Neural cell (in vitro differentiated cells): Measurements from ENCODE around the gene ZNF672. TPM values are rescaled to one million over a fixed set of nuclear protein-coding genes. Genes with fewer than 3 reads are reported as not detected.

ENCODE experiments used
- H2AFZ ChIP-seq: fragments of 200-600, 300-800 bp; sonication (generic), shearing (Covaris generic); 2 replicates; pipeline ENCODE4 v1.6.0; 2014; ENCODE audit warnings: low read depth, mild to moderate bottlenecking, antibody characterized with exemption, low read length, moderate library complexity
- H3F3A ChIP-seq: fragments of 200-600 bp; shearing (Covaris generic); 2 replicates; pipeline ENCODE4 v1.6.1; 2016; ENCODE audit warnings: mild to moderate bottlenecking, moderate library complexity, mixed read lengths, antibody characterized with exemption, low read length; ENCODE audit not compliant: insufficient read depth, poor library complexity, severe bottlenecking
- H3K27ac ChIP-seq: fragments of 200-600, 300-800 bp; sonication (generic), shearing (Covaris generic); 2 replicates; pipeline ENCODE4 v1.5.1; 2014; ENCODE audit warnings: mild to moderate bottlenecking, low read length, moderate library complexity
- H3K27me3 ChIP-seq: fragments of 300-800, 200-600 bp; sonication (generic), shearing (Covaris generic); 2 replicates; pipeline ENCODE4 v1.6.0; 2014; ENCODE audit warnings: mild to moderate bottlenecking, low read depth, low read length, moderate library complexity; ENCODE audit not compliant: insufficient read depth
- H3K36me3 ChIP-seq: fragments of 300-800, 200-600 bp; sonication (generic), shearing (Covaris generic); 2 replicates; pipeline ENCODE4 v1.5.1; 2014; ENCODE audit warnings: mild to moderate bottlenecking, antibody characterized with exemption, low read length, moderate library complexity; ENCODE audit not compliant: insufficient read depth
- H3K4me2 ChIP-seq: fragments of 300-800, 200-600 bp; sonication (generic), shearing (Covaris generic); 2 replicates; pipeline ENCODE4 v1.6.0; 2014; ENCODE audit warnings: mild to moderate bottlenecking, low read length
- H3K4me3 ChIP-seq: fragments of 300-800, 200-600 bp; sonication (generic), shearing (Covaris generic); 2 replicates; pipeline ENCODE4 v1.5.1; 2014; ENCODE audit warnings: mild to moderate bottlenecking, low read length, moderate library complexity
- H3K79me2 ChIP-seq: fragments of 200-600 bp; shearing (Covaris generic); replicated peaks from 2 replicates; pipeline ENCODE4 v1.6.0; 2014; ENCODE audit warnings: mild to moderate bottlenecking, low read length, moderate library complexity; ENCODE audit not compliant: insufficient read depth
- H3K9ac ChIP-seq: fragments of 300-800, 200-600 bp; sonication (generic), shearing (Covaris generic); 2 replicates; pipeline ENCODE4 v1.6.1; 2016; ENCODE audit warnings: mild to moderate bottlenecking, low read length, mixed read lengths
- H3K9me2 ChIP-seq: fragments of 200-600 bp; shearing (Covaris generic); 2 replicates; pipeline ENCODE4 v1.6.1; 2016; ENCODE audit warnings: mild to moderate bottlenecking, low read length, mixed read lengths; ENCODE audit not compliant: insufficient read depth
- H3K9me3 ChIP-seq: fragments of 200-600, 300-800 bp; sonication (generic), shearing (Covaris generic); 2 replicates; pipeline ENCODE4 v1.6.1; 2016; ENCODE audit warnings: mild to moderate bottlenecking, mixed run types, low read length, moderate library complexity, mixed read lengths
- H4K20me1 ChIP-seq: fragments of 200-600 bp; shearing (Covaris generic); 2 replicates; pipeline ENCODE4 v1.6.1; 2016; ENCODE audit warnings: mild to moderate bottlenecking, mixed run types; ENCODE audit not compliant: insufficient read depth
- CTCF ChIP-seq: fragments of 450-650 bp; IDR thresholded peaks from 2 replicates; pipeline ENCODE4 v1.5.1; 2014; ENCODE audit warnings: antibody characterized with exemption, mild to moderate bottlenecking, moderate library complexity; ENCODE audit not compliant: poor library complexity, severe bottlenecking
- EP300 ChIP-seq: fragments of 450-650 bp; conservative IDR thresholded peaks from 2 replicates; pipeline ENCODE4 v1.6.1; 2014; ENCODE audit warnings: antibody characterized with exemption, mild to moderate bottlenecking, moderate library complexity; ENCODE audit not compliant: poor library complexity, severe bottlenecking
- EZH2 ChIP-seq: fragments of 200-600, 300-800 bp; shearing (Covaris generic), sonication (generic); IDR thresholded peaks from 2 replicates; pipeline ENCODE4 v1.6.1; 2014; ENCODE audit warnings: antibody characterized with exemption, low read length, borderline replicate concordance, mild to moderate bottlenecking; ENCODE audit not compliant: insufficient read depth, poor library complexity, severe bottlenecking
- MXI1 ChIP-seq: fragments of 450-650 bp; conservative IDR thresholded peaks from 2 replicates; pipeline ENCODE4 v1.6.1; 2014; ENCODE audit warnings: antibody characterized with exemption, mild to moderate bottlenecking; ENCODE audit not compliant: poor library complexity, severe bottlenecking
- POLR2AphosphoS5 ChIP-seq: IDR thresholded peaks from 2 replicates; pipeline ENCODE4 v1.6.1; 2012
- RAD21 ChIP-seq: fragments of 450-650 bp; conservative IDR thresholded peaks from 2 replicates; pipeline ENCODE4 v1.6.1; 2014; ENCODE audit warnings: antibody characterized with exemption, mild to moderate bottlenecking, moderate library complexity
- SMC3 ChIP-seq: fragments of 450-650 bp; conservative IDR thresholded peaks from 2 replicates; pipeline ENCODE4 v1.6.1; 2014; ENCODE audit warnings: antibody characterized with exemption, mild to moderate bottlenecking, moderate library complexity; ENCODE audit not compliant: poor library complexity
- TAF1 ChIP-seq: IDR thresholded peaks from 2 replicates; pipeline ENCODE4 v1.6.1; 2012; ENCODE audit warnings: low read depth
- polyA plus RNA-seq: library from polyadenylated mRNA; depleted of rRNA; stranded (reverse); fragments of >200 nt; gene quantifications from 2 replicates; pipeline ENCODE4 v1.2.3, GENCODE V29; 2014
- small RNA-seq, 3 experiments: library from RNA; depleted of rRNA; stranded (forward); fragments of <200 nt; gene quantifications; one replicate each; pipeline ENCODE3, GENCODE V24; 2012
- TF ChIP-seq, protein P1 (sequence below): IDR thresholded peaks from 2 replicates; pipeline ENCODE4 v1.6.1; 2012; ENCODE audit warnings: borderline replicate concordance

ZNF672 gene
- polyA plus RNA-seq, 1 donor from 2014 or later: 22.9 TPM

DNA sequence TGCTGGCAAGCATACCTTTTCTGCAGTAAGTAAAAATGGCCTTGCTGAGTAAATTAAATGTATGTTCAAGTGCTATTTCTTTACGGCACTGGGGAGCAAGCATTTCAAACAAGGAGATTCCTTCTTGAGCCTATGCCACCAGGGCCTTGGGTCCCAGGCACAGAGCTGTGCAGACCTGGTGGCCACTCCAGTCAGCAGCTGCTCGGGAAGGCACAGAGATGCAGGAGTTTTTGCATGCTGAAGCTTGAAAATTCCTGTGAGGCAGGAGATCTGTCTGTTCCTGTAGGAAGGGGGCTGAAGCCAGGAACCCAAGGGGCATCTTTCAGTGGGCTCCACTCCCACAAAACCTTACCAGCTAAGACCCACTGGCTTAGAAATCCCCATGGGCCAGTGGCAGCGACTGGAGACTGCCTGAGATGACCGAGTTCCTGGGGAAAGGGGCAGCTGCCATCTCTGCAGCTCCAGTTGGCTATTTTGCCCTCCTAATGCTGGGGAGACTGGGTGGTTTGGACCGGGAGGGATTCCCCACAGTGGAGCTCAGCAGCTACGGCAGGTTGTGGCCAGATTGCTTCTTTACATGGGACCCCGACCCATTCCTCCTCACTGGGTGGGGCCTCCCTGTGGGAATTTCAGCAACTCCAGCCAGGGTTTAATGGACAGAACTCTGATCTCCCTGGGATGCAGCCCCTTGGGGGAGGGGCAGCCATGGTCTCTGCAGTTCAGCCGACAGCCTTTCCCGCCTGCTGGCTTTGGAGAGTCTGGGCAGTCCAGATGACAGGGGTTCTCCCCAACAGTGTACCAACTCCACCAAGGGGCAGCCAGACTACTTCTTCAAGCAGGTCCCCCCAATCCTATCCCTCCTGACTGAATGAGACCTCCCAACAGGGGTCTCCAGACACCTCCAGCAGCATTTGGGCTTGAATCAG is 59.7 kb downstream of the ZNF672 start:
- H3K27me3 ChIP-seq: no peaks in the 10 kb centered on the region
- H3K4me2 ChIP-seq: no peak overlapping the region
- no peaks in the 10 kb centered on the region for H3K9me2 ChIP-seq
- H3K27ac ChIP-seq: no peak overlapping the region
- no peaks in the 10 kb centered on the region for H4K20me1 ChIP-seq
- no peaks in the 10 kb centered on the region for H3F3A ChIP-seq
- H3K4me3 ChIP-seq: no peak overlapping the region
- no peaks in the 10 kb centered on the region for H3K9me3 ChIP-seq
- H3K36me3 ChIP-seq: no peaks in the 10 kb centered on the region
- no peak overlapping the region for H3K9ac ChIP-seq
- H2AFZ ChIP-seq: no peak overlapping the region
- TF ChIP-seq SMC3: no peak
- TF ChIP-seq TAF1: no peak
- TF ChIP-seq MXI1: no peak
- TF ChIP-seq POLR2AphosphoS5: no peak
- TF ChIP-seq RAD21: no peak
- no peak for TF ChIP-seq EP300
- TF ChIP-seq CTCF: no peak
- TF ChIP-seq EZH2: no peak
- TF ChIP-seq, protein P1, sequence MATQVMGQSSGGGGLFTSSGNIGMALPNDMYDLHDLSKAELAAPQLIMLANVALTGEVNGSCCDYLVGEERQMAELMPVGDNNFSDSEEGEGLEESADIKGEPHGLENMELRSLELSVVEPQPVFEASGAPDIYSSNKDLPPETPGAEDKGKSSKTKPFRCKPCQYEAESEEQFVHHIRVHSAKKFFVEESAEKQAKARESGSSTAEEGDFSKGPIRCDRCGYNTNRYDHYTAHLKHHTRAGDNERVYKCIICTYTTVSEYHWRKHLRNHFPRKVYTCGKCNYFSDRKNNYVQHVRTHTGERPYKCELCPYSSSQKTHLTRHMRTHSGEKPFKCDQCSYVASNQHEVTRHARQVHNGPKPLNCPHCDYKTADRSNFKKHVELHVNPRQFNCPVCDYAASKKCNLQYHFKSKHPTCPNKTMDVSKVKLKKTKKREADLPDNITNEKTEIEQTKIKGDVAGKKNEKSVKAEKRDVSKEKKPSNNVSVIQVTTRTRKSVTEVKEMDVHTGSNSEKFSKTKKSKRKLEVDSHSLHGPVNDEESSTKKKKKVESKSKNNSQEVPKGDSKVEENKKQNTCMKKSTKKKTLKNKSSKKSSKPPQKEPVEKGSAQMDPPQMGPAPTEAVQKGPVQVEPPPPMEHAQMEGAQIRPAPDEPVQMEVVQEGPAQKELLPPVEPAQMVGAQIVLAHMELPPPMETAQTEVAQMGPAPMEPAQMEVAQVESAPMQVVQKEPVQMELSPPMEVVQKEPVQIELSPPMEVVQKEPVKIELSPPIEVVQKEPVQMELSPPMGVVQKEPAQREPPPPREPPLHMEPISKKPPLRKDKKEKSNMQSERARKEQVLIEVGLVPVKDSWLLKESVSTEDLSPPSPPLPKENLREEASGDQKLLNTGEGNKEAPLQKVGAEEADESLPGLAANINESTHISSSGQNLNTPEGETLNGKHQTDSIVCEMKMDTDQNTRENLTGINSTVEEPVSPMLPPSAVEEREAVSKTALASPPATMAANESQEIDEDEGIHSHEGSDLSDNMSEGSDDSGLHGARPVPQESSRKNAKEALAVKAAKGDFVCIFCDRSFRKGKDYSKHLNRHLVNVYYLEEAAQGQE: no peak
- H3K79me2 ChIP-seq: no peaks in the 10 kb centered on the region

Small RNA genes within 50 kb of the gene (small RNA-seq; reads per million reads assigned to genes)
- 0 reads per million in 3 experiments for gene MIR3124

Other genes with a start within 250 kb of the ZNF672 start
- gene OR2T10, start 240.5 kb upstream of the ZNF672 start, polyA plus RNA-seq: not detected in 2 replicates
- not detected in 2 replicates for gene OR2T11, start 203.1 kb upstream of the ZNF672 start, polyA plus RNA-seq
- gene OR2T35, start 192.9 kb upstream of the ZNF672 start, polyA plus RNA-seq: not detected in 2 replicates
- not detected in 2 replicates for gene OR2T27, start 182.7 kb upstream of the ZNF672 start, polyA plus RNA-seq
- not detected in 2 replicates for gene OR14I1, start 135.5 kb upstream of the ZNF672 start, polyA plus RNA-seq
- gene LYPD8, start 82.5 kb upstream of the ZNF672 start, polyA plus RNA-seq: not detected in 2 replicates
- gene SH3BP5L, start 12.3 kb upstream of the ZNF672 start, polyA plus RNA-seq: 38.6 and 46.1 TPM in 2 replicates
- 183 and 255 TPM in 2 replicates for gene ZNF692, start 20.9 kb downstream of the ZNF672 start, polyA plus RNA-seq
- gene PGBD2, start 68.0 kb downstream of the ZNF672 start, polyA plus RNA-seq: 8.1 and 10.5 TPM in 2 replicates